ENCODE data around the gene ADAM15. TPM values are rescaled to one million over a fixed set of nuclear protein-coding genes. Genes with fewer than 3 reads are reported as not detected.

The ADAM15 gene
- total RNA-seq, 5 donors from 2014 or later (not counting 1 experiment from before 2014, with no cell fraction given) = 17.3 to 53.0 (median 37.2) TPM

DNA sequence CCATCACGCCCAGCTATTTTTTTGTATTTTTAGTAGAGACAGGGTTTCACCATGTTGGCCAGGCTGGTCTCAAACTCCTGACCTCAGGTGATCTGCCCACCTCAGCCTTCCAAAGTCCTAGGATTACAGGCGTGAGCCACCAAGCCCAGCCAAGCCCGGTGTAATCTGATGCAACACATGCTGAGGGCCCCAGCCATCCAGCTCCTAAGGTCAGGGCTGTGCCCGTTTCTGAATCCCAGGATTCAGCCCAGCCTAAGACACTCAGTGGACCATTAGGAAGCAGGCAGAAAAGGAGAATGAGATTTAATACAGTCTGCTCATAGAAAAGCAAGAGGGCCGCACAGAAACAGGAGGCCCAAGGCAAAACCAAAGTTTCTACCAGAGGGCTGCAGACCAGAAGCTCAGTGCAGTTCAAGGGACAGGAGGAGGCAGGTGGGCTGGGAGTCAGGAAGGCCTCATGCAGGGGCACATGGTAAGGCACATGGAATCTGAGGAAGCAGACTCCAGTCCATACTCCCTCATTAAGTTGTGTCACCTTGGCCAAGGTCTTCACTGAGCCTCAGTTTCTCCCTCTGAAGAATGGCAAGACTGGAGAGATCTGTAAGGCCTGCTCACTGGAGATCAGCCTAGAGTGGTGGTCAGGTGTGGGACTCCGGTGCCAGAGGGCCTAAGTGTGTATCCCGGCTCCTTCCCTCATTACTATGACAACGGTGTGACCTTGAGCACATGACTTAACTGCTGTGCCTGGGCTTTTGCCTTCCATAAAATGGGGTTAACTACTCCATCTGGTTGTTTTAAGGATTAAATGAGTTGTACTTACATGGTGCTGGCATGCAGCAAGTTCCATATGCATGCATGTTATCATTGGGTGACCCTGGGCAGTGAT, 2.4 kb upstream of the ADAM15 start:
- Mint-ChIP-seq H3K4me1 (peaks cover 20 to 37% (median 32%) of the 10 kb centered on the region in 3 donors), H3K4me3 (peak overlapping the region in 1 of 3 donors; percentile 11), H3K9me3 (no peaks in the 10 kb centered on the region), H3K36me3 (no peaks in the 10 kb centered on the region), H3K27ac (no peak overlapping the region), H3K27me3 (peaks cover 0 to 1% of the 10 kb centered on the region in 2 donors)
- 100% methylated on average over 3 of the region's 8 CpGs for WGBS (ENCODE audit: insufficient coverage)
- DNase-seq (no peak), ATAC-seq (replicated peaks in 1 of 4) (no peak)
- Histone ChIP-seq H3K36me3 (ENCODE audit: control insufficient read depth in 2 of 2, extremely low read depth in 1 of 2, insufficient read depth in 1 of 2, low read length in 1 of 2) (no peaks in the 10 kb centered on the region), H3K4me3 (ENCODE audit: control insufficient read depth in 1 of 2, extremely low read depth in 1 of 2, low read length in 1 of 2) (no peak overlapping the region), H3K9me3 (no peaks in the 10 kb centered on the region), H3K27ac (ENCODE audit: low read length) (no peak overlapping the region), H3K27me3 (replicated peaks in 1 of 2; ENCODE audit: control insufficient read depth in 2 of 2, extremely low read depth in 1 of 2, insufficient read depth in 2 of 2, low read length in 1 of 2) (peaks cover 0 to 16% of the 10 kb centered on the region in 2 experiments), H3K4me1 (ENCODE audit: control insufficient read depth in 1 of 2, extremely low read depth in 1 of 2, insufficient read depth in 2 of 2, low read length in 2 of 2) (peaks cover 4 to 32% of the 10 kb centered on the region in 2 experiments)
- CTCF ChIA-PET = interaction anchor here in 1 of 2 donors (0.7 to 1.8 kb wide), 2 partner anchors 11 to 22 kb away, joined by 6 read pairs; no protein-coding TSS in a partner anchor
- POLR2A ChIA-PET = interaction anchor here in 1 of 2 donors (0.6 kb wide), 1 partner anchor 50 kb away, joined by 10 read pairs; no protein-coding TSS in a partner anchor

DNA sequence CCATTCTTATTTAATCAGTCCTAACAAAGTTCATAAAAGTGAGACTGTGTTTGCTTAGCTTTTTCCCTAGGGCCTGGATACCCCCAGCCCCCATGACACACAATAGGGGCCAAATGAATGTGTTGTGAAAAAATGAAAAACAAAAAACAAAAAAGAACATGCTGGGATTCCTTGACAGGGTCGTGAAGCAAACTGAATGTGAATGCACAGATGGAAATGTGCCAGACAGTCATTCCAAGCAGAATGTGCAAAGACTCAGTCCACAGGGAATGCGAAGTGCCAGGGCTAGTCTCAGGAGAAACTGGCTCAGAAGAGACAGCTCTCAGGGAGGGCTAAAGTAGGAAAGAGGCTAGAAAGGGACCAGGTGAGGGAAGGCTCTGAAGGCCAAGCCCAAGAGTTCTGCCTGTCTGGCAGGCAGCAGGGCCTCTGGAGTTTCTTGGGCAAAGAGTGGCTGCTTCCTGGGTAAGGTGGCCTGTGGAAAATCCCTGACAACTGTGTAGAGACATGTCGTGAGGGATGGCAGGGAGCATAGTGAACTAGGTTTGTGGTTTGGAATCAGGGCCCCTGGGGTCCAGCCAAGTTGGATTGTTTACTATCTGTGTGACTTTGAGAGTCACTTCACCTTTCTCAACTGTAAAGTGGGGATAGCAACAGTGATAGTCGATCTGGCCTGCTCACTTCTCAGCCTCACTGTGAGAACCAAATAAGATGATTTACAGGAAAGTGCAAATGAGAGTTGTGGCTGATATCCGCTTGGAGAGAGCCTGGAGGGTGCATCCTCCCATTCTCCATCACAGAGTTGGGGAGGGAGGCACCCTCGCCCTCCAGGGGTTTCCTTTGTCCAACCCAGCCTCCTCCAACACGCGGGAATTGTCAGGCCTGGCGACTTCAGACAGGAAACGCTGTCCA, 1.2 kb upstream of the ADAM15 start:
- peaks cover 17 to 32% (median 24%) of the 10 kb centered on the region in 3 donors for H3K4me1 Mint-ChIP-seq
- H3K4me3 Mint-ChIP-seq = peak overlapping the region; percentile 79 to 88 (median 85)
- peaks cover 4 to 32% of the 10 kb centered on the region in 2 experiments for H3K4me1 ChIP-seq (ENCODE audit: control insufficient read depth in 1 of 2, extremely low read depth in 1 of 2, insufficient read depth in 2 of 2, low read length in 2 of 2)
- WGBS (ENCODE audit: insufficient coverage) = 31% methylated on average over 4 of the region's 10 CpGs
- DNase-seq = no peak
- no peaks in the 10 kb centered on the region for H3K9me3 ChIP-seq
- H3K36me3 Mint-ChIP-seq = no peaks in the 10 kb centered on the region
- ATAC-seq (replicated peaks in 1 of 4) = no peak
- H3K27ac ChIP-seq (ENCODE audit: low read length) = no peak overlapping the region
- POLR2A ChIA-PET = no interaction called here
- peaks cover 0 to 6% of the 10 kb centered on the region in 2 experiments for H3K27me3 ChIP-seq (replicated peaks in 1 of 2; ENCODE audit: control insufficient read depth in 2 of 2, extremely low read depth in 1 of 2, insufficient read depth in 2 of 2, low read length in 1 of 2)
- no peaks in the 10 kb centered on the region for H3K36me3 ChIP-seq (ENCODE audit: control insufficient read depth in 2 of 2, extremely low read depth in 1 of 2, insufficient read depth in 1 of 2, low read length in 1 of 2)
- peak overlapping the region; percentile 39 to 74 for H3K27ac Mint-ChIP-seq
- H3K27me3 Mint-ChIP-seq = no peaks in the 10 kb centered on the region
- CTCF ChIA-PET = interaction anchor here (0.6 to 1.6 kb wide), 9 partner anchors 10 to 1153 kb away, joined by 3 to 6 read pairs (median 3); partner anchors contain the start of genes FLAD1 (in 1 of the 2) and KRTCAP2 (in 1 of the 2)
- H3K4me3 ChIP-seq (ENCODE audit: control insufficient read depth in 1 of 2, extremely low read depth in 1 of 2, low read length in 1 of 2) = peak overlapping the region; percentile 81 to 84
- no peaks in the 10 kb centered on the region for H3K9me3 Mint-ChIP-seq

DNA sequence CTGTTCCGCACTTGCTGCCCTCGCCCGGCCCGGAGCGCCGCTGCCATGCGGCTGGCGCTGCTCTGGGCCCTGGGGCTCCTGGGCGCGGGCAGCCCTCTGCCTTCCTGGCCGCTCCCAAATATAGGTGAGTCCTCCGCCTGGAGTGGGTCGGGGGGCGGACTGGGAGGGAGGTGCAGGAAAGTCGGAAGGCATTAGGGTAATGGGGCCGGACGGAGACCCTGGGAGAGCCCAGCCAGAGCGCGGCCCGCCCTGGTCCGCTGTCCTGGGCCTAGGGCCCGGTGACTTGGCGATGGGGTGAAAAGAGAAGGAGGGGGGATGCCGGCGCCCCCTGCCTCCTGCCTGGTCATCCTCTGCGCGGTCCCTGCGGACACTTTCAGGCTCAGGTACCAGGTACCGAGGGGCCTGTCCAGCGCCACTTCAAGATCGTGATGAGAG, 243 bp downstream of the ADAM15 start:
- Mint-ChIP-seq H3K4me1 (peaks cover 14 to 26% (median 20%) of the 10 kb centered on the region in 3 donors), H3K4me3 (peak overlapping the region; percentile 72 to 88 (median 78)), H3K27me3 (no peaks in the 10 kb centered on the region), H3K27ac (peak overlapping the region in 1 of 2 donors; percentile 61), H3K36me3 (peaks cover 4% of the 10 kb centered on the region), H3K9me3 (no peaks in the 10 kb centered on the region)
- Histone ChIP-seq H3K27ac (ENCODE audit: low read length) (peak overlapping the region; percentile 9), H3K27me3 (replicated peaks in 1 of 2; ENCODE audit: control insufficient read depth in 2 of 2, extremely low read depth in 1 of 2, insufficient read depth in 2 of 2, low read length in 1 of 2) (peaks cover 0 to under 1% of the 10 kb centered on the region in 2 experiments), H3K4me3 (ENCODE audit: control insufficient read depth in 1 of 2, extremely low read depth in 1 of 2, low read length in 1 of 2) (peak overlapping the region; percentile 58 to 66), H3K36me3 (ENCODE audit: control insufficient read depth in 2 of 2, extremely low read depth in 1 of 2, insufficient read depth in 1 of 2, low read length in 1 of 2) (no peaks in the 10 kb centered on the region), H3K4me1 (ENCODE audit: control insufficient read depth in 1 of 2, extremely low read depth in 1 of 2, insufficient read depth in 2 of 2, low read length in 2 of 2) (peaks cover 4 to 32% of the 10 kb centered on the region in 2 experiments), H3K9me3 (no peaks in the 10 kb centered on the region)
- ATAC-seq (replicated peaks in 1 of 4) (peak in 2 of 4 experiments; percentile 2 to 3), DNase-seq (no peak)
- ChIA-PET POLR2A (interaction anchor here (0.6 kb wide), 3 partner anchors 126 to 491 kb away, joined by 3 to 5 read pairs (median 3); no protein-coding TSS in a partner anchor), CTCF (interaction anchor here (0.6 to 1.6 kb wide), 13 partner anchors 8 to 1459 kb away, joined by 3 to 11 read pairs (median 4); partner anchors contain the start of genes FLAD1 (in 1 of the 2) and KRTCAP2 (in 1 of the 2))
- WGBS (ENCODE audit: insufficient coverage) = 2% methylated on average over 31 of the region's 31 CpGs

GRCh38 chr1:155051777-155052398, 772 bp downstream of the ADAM15 start:
- Histone ChIP-seq H3K9me3 (no peaks in the 10 kb centered on the region), H3K4me3 (ENCODE audit: control insufficient read depth in 1 of 2, extremely low read depth in 1 of 2, low read length in 1 of 2) (peak overlapping the region; percentile 58 to 66), H3K36me3 (ENCODE audit: control insufficient read depth in 2 of 2, extremely low read depth in 1 of 2, insufficient read depth in 1 of 2, low read length in 1 of 2) (no peaks in the 10 kb centered on the region), H3K4me1 (ENCODE audit: control insufficient read depth in 1 of 2, extremely low read depth in 1 of 2, insufficient read depth in 2 of 2, low read length in 2 of 2) (peaks cover 4 to 32% of the 10 kb centered on the region in 2 experiments), H3K27me3 (replicated peaks in 1 of 2; ENCODE audit: control insufficient read depth in 2 of 2, extremely low read depth in 1 of 2, insufficient read depth in 2 of 2, low read length in 1 of 2) (no peaks in the 10 kb centered on the region), H3K27ac (ENCODE audit: low read length) (peak overlapping the region; percentile 9)
- Mint-ChIP-seq H3K27me3 (no peaks in the 10 kb centered on the region), H3K27ac (peak overlapping the region; percentile 27 to 61), H3K9me3 (no peaks in the 10 kb centered on the region), H3K4me1 (peaks cover 14 to 26% (median 20%) of the 10 kb centered on the region in 3 donors), H3K4me3 (peak overlapping the region; percentile 72 to 88 (median 78)), H3K36me3 (peaks cover 8% of the 10 kb centered on the region)
- ATAC-seq (replicated peaks in 1 of 4) = peak; percentile 38 to 42 (median 40)
- 3% methylated on average over 26 of the region's 27 CpGs for WGBS (ENCODE audit: insufficient coverage)
- ChIA-PET CTCF (interaction anchor here (0.6 to 1.6 kb wide), 17 partner anchors 8 to 535 kb away, joined by 3 to 11 read pairs (median 5); partner anchors contain the start of genes FLAD1 (in 1 of the 2) and KRTCAP2 (in 1 of the 2)), POLR2A (interaction anchor here in 1 of 2 donors (0.6 kb wide), 1 partner anchor 443 kb away, joined by 3 read pairs; no protein-coding TSS in a partner anchor)
- peak in 27 of 35 experiments; percentile 13 to 60 (median 40) for DNase-seq

DNA sequence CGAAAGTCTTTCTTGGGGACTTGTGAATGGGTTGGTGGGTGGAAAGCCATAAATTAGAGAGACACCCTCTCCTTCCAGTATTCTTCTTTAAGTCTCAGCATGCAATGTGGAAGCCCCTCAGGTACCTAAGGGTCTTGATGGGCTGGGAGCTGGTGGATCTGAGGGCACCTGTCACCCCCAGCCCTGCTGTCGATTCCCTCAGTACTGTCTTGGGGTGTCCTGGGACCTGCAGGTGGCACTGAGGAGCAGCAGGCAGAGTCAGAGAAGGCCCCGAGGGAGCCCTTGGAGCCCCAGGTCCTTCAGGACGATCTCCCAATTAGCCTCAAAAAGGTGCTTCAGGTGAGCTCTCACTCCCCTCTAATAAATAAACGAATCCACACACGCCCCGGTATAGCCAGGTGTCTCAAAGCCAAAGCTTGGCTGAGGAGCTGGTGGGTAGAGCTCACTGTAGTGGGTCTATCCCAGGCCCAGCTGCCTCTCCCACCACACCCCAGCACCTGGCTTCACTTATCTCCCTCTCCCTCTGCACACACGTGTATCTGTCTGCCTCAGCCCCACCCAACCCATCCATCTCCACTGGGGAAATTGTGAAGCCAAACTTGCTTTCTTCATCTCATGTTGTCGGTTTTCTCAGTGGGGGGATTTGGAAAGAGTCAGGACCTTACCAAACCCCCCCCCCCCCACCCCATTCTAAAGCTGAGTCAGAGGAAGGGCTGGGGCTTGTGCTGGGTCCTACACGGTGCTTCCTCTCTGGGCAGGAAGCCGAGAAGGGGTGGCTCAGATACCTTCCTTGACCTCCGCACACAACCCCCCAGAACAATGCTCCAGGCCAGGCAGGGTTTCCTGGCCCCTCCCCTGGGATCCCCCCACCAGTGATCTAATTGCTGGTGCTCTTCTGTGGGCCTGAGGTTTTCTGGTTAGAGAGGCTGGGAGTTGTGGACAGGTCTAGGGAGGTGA, 1.6 kb downstream of the ADAM15 start:
- H3K4me3 ChIP-seq (ENCODE audit: control insufficient read depth in 1 of 2, extremely low read depth in 1 of 2, low read length in 1 of 2) = peak overlapping the region; percentile 17 to 66
- H3K27ac ChIP-seq (ENCODE audit: low read length) = no peak overlapping the region
- CTCF ChIA-PET = interaction anchor here (0.6 to 2.0 kb wide), 8 partner anchors 9 to 428 kb away, joined by 4 to 9 read pairs (median 5); partner anchors contain the start of gene KRTCAP2 (in 1 of the 2)
- Mint-ChIP-seq H3K27ac (peak overlapping the region; percentile 72 to 75), H3K4me1 (peaks cover 14 to 26% (median 20%) of the 10 kb centered on the region in 3 donors), H3K9me3 (no peaks in the 10 kb centered on the region), H3K4me3 (peak overlapping the region; percentile 72 to 88 (median 78)), H3K27me3 (no peaks in the 10 kb centered on the region), H3K36me3 (peaks cover 8% of the 10 kb centered on the region)
- ATAC-seq (replicated peaks in 1 of 4) (no peak), DNase-seq (peak in 9 of 35 experiments; percentile 17 to 46 (median 22))
- 46% methylated on average over 3 of the region's 12 CpGs for WGBS (ENCODE audit: insufficient coverage)
- H3K27me3 ChIP-seq (replicated peaks in 1 of 2; ENCODE audit: control insufficient read depth in 2 of 2, extremely low read depth in 1 of 2, insufficient read depth in 2 of 2, low read length in 1 of 2) = no peaks in the 10 kb centered on the region
- H3K9me3 ChIP-seq = no peaks in the 10 kb centered on the region
- H3K4me1 ChIP-seq (ENCODE audit: control insufficient read depth in 1 of 2, extremely low read depth in 1 of 2, insufficient read depth in 2 of 2, low read length in 2 of 2) = peaks cover 4 to 32% of the 10 kb centered on the region in 2 experiments
- POLR2A ChIA-PET = no interaction called here
- H3K36me3 ChIP-seq (ENCODE audit: control insufficient read depth in 2 of 2, extremely low read depth in 1 of 2, insufficient read depth in 1 of 2, low read length in 1 of 2) = peaks cover 0 to 6% of the 10 kb centered on the region in 2 donors

Data from T-cell (primary cell).